GM12878 (cell line): ENCODE results near the gene CELSR3. TPM values are rescaled to one million over a fixed set of nuclear protein-coding genes. Genes with fewer than 3 reads are reported as not detected.

Source experiments
- ATAC-seq: fragments of 200-7000 bp; cut with Tn5 transposase; 3 replicates; pipeline ENCODE4 v1.9.1; 2020; ENCODE audit warnings: mild to moderate bottlenecking, moderate library complexity
- BruUV-seq: library from RNA; stranded (reverse); fragments of 400-500 nt; replicated peaks from 2 replicates; lab custom pipeline; 2021; lab: Mats Ljungman, UMichigan
- CTCF ChIA-PET: fragments of 300-600 bp; sonication (Branson Sonifier 250); formaldehyde crosslinking; extraction: SDS; loops from one replicate; lab custom pipeline; 2021; ENCODE audit warnings: inconsistent platforms; lab: Yijun Ruan, JAX
- POLR2A ChIA-PET: fragments of 350-600 bp; formaldehyde crosslinking; extraction: SDS; loops from one replicate; lab custom pipeline; 2021; ENCODE audit warnings: inconsistent platforms; lab: Charles Lee
- RAD21 ChIA-PET: fragments of 300-600 bp; sonication (Branson Sonifier 250); formaldehyde crosslinking; loops from one replicate; lab custom pipeline; 2023; ENCODE audit warnings: antibody characterized with exemption; ENCODE audit not compliant: unreplicated experiment; lab: Charles Lee
- SMC1A ChIA-PET: fragments of 300-600 bp; sonication (Branson Sonifier 250); formaldehyde crosslinking; loops from one replicate; lab custom pipeline; 2023; ENCODE audit not compliant: unreplicated experiment, uncharacterized antibody; lab: Charles Lee
- DNase-seq: peaks from one replicate; pipeline ENCODE4 v3.0.0-alpha.2; 2011; ENCODE audit warnings: low read depth, low spot score
- FAIRE-seq: peaks from 3 replicates; lab custom pipeline; 2011; peaks lifted over from hg19 to GRCh38; lab: Jason Lieb, UNC
- H2AFZ ChIP-seq: 2 replicates; pipeline ENCODE4 v1.6.0; 2011; ENCODE audit warnings: low read depth, low read length, control low read depth; ENCODE audit not compliant: control insufficient read depth
- H3K27ac ChIP-seq: 2 replicates; pipeline ENCODE4 v1.5.1; 2011; ENCODE audit warnings: control low read depth; ENCODE audit not compliant: control insufficient read depth, insufficient read depth
- H3K27me3 ChIP-seq, 2 experiments: replicated peaks in 1 of 2; 2 replicates each; pipeline versions ENCODE4 v1.6.0 to v1.6.1; 2011; ENCODE audit warnings: low read length in 1 of 2; ENCODE audit not compliant: control insufficient read depth in 2 of 2, insufficient read depth in 2 of 2
- H3K36me3 ChIP-seq, 2 experiments: 2 replicates each; pipeline ENCODE4 v1.5.1; 2011; ENCODE audit warnings: low read length in 1 of 2; ENCODE audit not compliant: control insufficient read depth in 2 of 2, insufficient read depth in 2 of 2
- H3K4me1 ChIP-seq: 2 replicates; pipeline ENCODE4 v1.6.1; 2011; ENCODE audit warnings: mild to moderate bottlenecking, low read length, moderate library complexity, mixed read lengths; ENCODE audit not compliant: control insufficient read depth, insufficient read depth
- H3K4me2 ChIP-seq: 2 replicates; pipeline ENCODE4 v1.6.0; 2011; ENCODE audit warnings: control low read depth; ENCODE audit not compliant: control insufficient read depth, insufficient read depth
- H3K4me3 ChIP-seq: fragments of 200-600 bp; sonication (generic); 2 replicates; pipeline ENCODE4 v1.5.1; 2016
- H3K79me2 ChIP-seq: 2 replicates; pipeline ENCODE4 v1.6.0; 2011; ENCODE audit warnings: low read length; ENCODE audit not compliant: control insufficient read depth, insufficient read depth
- H3K9ac ChIP-seq: 2 replicates; pipeline ENCODE4 v1.8.0; 2011; ENCODE audit warnings: low read length, control low read depth, mixed read lengths; ENCODE audit not compliant: control insufficient read depth, insufficient read depth
- H3K9me3 ChIP-seq: replicated peaks from 3 replicates; pipeline ENCODE4 v1.5.1; 2011; ENCODE audit warnings: mild to moderate bottlenecking, low read length; ENCODE audit not compliant: control insufficient read depth, insufficient read depth
- H4K20me1 ChIP-seq: 2 replicates; pipeline ENCODE4 v1.6.0; 2011; ENCODE audit not compliant: control insufficient read depth, insufficient read depth
- IKZF1 ChIP-seq: fragments of 450-650 bp; conservative IDR thresholded peaks from 2 replicates; pipeline ENCODE4 v1.6.1; 2017; ENCODE audit warnings: antibody characterized with exemption, mild to moderate bottlenecking
- LARP7 ChIP-seq: fragments of 450-650 bp; IDR thresholded peaks from 2 replicates; pipeline ENCODE4 v1.6.1; 2017; ENCODE audit warnings: mild to moderate bottlenecking
- POLR2AphosphoS5 ChIP-seq: IDR thresholded peaks from 2 replicates; pipeline ENCODE4 v1.6.1; 2011; ENCODE audit warnings: mild to moderate bottlenecking, low read length, inconsistent platforms
- WGBS: methylation state at CpG from one replicate; pipeline ENCODE4 v1.1.6; 2016; ENCODE audit warnings: low lambda C conversion rate; ENCODE audit not compliant: insufficient replicate concordance, insufficient coverage; ENCODE audit errors: missing lambda C conversion rate; 5-methylcytosine and 5-hydroxymethylcytosine counted together
- in situ Hi-C: fragments of 300-500 bp; cut with MboI; formaldehyde crosslinking; loops from 9 replicates; pipeline ENCODE4 v1.14.3; 2018; ENCODE audit warnings: mixed read lengths
- intact Hi-C: fragments of 100-400 bp; cut with micrococcal nuclease; formaldehyde crosslinking; loops from one replicate; pipeline ENCODE4 v1.14.2; 2022; ENCODE audit not compliant: unreplicated experiment
- polyA plus RNA-seq, 11 experiments: library from polyadenylated mRNA; depleted of rRNA in 4 of 11; unstranded in 6 of 11; stranded (reverse) in 5 of 11; fragments of >200 nt; fragmentation: Nextera tagmentation in 4 of 11; fragmentation: Illumina TruSeq in 1 of 11; extraction: Ambion mirVana in 4 of 11; extraction: Trizol in 1 of 11; gene quantifications; 1 replicate in 1 of 11; 2 replicates in 10 of 11; pipeline versions ENCODE4 v1.2.1 to v1.2.3, GENCODE V29; 2011 to 2016; ENCODE audit warnings: inconsistent platforms in 2 of 11, missing spikeins in 2 of 11, low read depth in 1 of 11
- total RNA-seq, 4 experiments: library from RNA; depleted of rRNA in 3 of 4; stranded (reverse); fragments of >200 nt in 3 of 4; fragmentation: Illumina TruSeq in 1 of 4; extraction: Trizol in 1 of 4; gene quantifications; 2 replicates each; pipeline versions ENCODE4 v1.2.1 to v1.2.3, GENCODE V29; 2013 to 2021
- TF ChIP-seq, protein P1 (sequence below): fragments of 450-650 bp; IDR thresholded peaks from 2 replicates; pipeline ENCODE4 v1.6.1; 2018; ENCODE audit warnings: borderline replicate concordance, mild to moderate bottlenecking; ENCODE audit not compliant: partially characterized antibody

CELSR3 gene
- total and polyA plus RNA-seq, 10 of the 15 experiments (the other 5 are each of a cell fraction or from before 2014, with no cell fraction given): 0.08 to 1.6 (median 0.57) TPM

GRCh38 chr3:48690846-48691458 is 28.3 kb upstream of the CELSR3 start:
- Histone ChIP-seq H3K9me3 (no peaks in the 10 kb centered on the region), H3K27me3 (no peaks in the 10 kb centered on the region), H3K9ac (no peak overlapping the region), H3K4me3 (no peak overlapping the region), H3K36me3 (peaks cover 45 to 49% of the 10 kb centered on the region in 2 experiments), H4K20me1 (no peaks in the 10 kb centered on the region; the same call in none of the 2 replicates), H3K4me2 (no peak overlapping the region), H3K4me1 (no peaks in the 10 kb centered on the region), H3K79me2 (no peaks in the 10 kb centered on the region; the same call in 1 of the 2 replicates), H2AFZ (no peak overlapping the region), H3K27ac (no peak overlapping the region)
- in situ Hi-C loops: no loop called here
- intact Hi-C loops: no loop called here
- ChIA-PET SMC1A (interaction anchor here (0.5 kb wide), 1 partner anchor 205 kb away, joined by 3 read pairs; no protein-coding TSS in a partner anchor), RAD21 (no interaction called here), CTCF (interaction anchor here (0.8 to 1.2 kb wide), 2 partner anchors 19 to 254 kb away, joined by 3 read pairs; no protein-coding TSS in a partner anchor), POLR2A (interaction anchor here (0.6 to 1.1 kb wide), 3 partner anchors 12 to 342 kb away, joined by 3 to 4 read pairs (median 3); no protein-coding TSS in a partner anchor)
- WGBS: 96% methylated on average over 2 of the region's 2 CpGs
- TF ChIP-seq, protein P1, sequence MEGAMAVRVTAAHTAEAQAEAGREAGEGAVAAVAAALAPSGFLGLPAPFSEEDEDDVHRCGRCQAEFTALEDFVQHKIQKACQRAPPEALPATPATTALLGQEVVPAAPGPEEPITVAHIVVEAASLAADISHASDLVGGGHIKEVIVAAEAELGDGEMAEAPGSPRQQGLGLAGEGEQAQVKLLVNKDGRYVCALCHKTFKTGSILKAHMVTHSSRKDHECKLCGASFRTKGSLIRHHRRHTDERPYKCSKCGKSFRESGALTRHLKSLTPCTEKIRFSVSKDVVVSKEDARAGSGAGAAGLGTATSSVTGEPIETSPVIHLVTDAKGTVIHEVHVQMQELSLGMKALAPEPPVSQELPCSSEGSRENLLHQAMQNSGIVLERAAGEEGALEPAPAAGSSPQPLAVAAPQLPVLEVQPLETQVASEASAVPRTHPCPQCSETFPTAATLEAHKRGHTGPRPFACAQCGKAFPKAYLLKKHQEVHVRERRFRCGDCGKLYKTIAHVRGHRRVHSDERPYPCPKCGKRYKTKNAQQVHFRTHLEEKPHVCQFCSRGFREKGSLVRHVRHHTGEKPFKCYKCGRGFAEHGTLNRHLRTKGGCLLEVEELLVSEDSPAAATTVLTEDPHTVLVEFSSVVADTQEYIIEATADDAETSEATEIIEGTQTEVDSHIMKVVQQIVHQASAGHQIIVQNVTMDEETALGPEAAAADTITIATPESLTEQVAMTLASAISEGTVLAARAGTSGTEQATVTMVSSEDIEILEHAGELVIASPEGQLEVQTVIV: no peak
- 0 out of 2 replicates have a peak, but pooled peaks have one; percentile 60 for TF ChIP-seq POLR2AphosphoS5
- no peak for TF ChIP-seq LARP7
- TF ChIP-seq IKZF1: no peak
- DNase-seq: no peak
- BruUV-seq: no TSS peak
- FAIRE-seq: no peak
- ATAC-seq: no peak
